DND-41 (cell line): ENCODE data around the gene TMEM11.

ENCODE experiments used
- EZH2 ChIP-seq: IDR thresholded peaks from 3 replicates; pipeline ENCODE4 v1.6.1; 2012; ENCODE audit warnings: borderline replicate concordance, low read depth, mild to moderate bottlenecking, moderate library complexity, low read length, inconsistent platforms; ENCODE audit not compliant: severe bottlenecking
- TF ChIP-seq, protein P1 (sequence below): IDR thresholded peaks from 2 replicates; pipeline ENCODE4 v1.5.1; 2012; ENCODE audit warnings: borderline replicate concordance, low read length, moderate library complexity, mild to moderate bottlenecking; ENCODE audit not compliant: poor library complexity, severe bottlenecking; ENCODE audit errors: extremely low read depth

DNA sequence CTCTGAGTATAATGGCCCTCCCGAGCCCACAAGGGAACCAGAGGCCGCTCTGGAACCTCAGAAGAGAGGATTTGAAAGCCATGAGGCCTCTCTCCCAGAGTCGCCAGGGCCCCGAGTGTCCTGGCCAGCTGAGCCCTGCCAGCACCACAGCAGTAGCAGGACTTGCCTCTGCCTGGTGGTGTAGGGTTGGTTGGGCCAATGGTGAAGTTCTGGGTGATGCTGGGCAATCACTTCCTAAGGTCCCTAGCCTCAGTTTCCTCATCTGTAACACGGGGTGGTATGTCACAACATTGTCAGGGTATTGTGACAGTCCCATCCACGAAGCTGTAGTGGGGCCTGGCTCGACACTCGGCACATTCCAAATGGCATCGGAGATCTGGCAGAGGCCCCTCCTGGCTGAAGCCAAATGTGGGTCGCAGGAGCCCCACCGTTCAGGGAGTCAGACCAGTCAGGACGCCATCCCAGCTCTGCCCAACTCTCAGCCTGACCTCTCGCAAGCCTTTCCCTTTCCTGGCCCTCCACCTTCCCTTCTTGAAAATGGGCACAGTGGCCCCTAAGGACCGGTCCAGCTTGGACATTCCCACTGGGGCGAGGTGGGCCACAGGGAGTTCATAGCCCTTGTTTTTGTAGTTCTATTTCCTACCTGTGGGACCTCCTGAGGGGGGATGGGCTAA is 37.5 kb upstream of the TMEM11 start:
- TF ChIP-seq, protein P1, sequence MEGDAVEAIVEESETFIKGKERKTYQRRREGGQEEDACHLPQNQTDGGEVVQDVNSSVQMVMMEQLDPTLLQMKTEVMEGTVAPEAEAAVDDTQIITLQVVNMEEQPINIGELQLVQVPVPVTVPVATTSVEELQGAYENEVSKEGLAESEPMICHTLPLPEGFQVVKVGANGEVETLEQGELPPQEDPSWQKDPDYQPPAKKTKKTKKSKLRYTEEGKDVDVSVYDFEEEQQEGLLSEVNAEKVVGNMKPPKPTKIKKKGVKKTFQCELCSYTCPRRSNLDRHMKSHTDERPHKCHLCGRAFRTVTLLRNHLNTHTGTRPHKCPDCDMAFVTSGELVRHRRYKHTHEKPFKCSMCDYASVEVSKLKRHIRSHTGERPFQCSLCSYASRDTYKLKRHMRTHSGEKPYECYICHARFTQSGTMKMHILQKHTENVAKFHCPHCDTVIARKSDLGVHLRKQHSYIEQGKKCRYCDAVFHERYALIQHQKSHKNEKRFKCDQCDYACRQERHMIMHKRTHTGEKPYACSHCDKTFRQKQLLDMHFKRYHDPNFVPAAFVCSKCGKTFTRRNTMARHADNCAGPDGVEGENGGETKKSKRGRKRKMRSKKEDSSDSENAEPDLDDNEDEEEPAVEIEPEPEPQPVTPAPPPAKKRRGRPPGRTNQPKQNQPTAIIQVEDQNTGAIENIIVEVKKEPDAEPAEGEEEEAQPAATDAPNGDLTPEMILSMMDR = no peak
- TF ChIP-seq EZH2 = no peak
